Posterior vena cava (tissue), 2 donors: Measurements from ENCODE around the gene NUDT19. TPM values are rescaled to one million over a fixed set of nuclear protein-coding genes. Genes with fewer than 3 reads are reported as not detected.
"Not testable (repeated sequence)": the region's sequence is repeated elsewhere in the genome, so short reads cannot be mapped to it uniquely, and the experiment has no call there.

Experiments used
- DNase-seq: peaks from one replicate; pipeline ENCODE4 v3.0.0-alpha.2; 2020; ENCODE audit warnings: low spot score
- intact Hi-C, 2 donors: fragments of 100-400 bp; cut with DNase I; formaldehyde crosslinking; loops; one replicate each; pipeline versions ENCODE4 v1.14.1 to v1.14.2; 2022 to 2023
- total RNA-seq, 2 donors: library from RNA; stranded (reverse); fragmentation: NEBNext Ultra II Directional; extraction: Animal tissue kit (Norgen Biotek cat#: 25700); gene quantifications; one replicate each; pipeline ENCODE4 v1.2.1, GENCODE V29; 2021
- donor health status: DM: yes; HTN: yes; CAD: no.
- donor health status: DM: yes; HTN: yes; CAD: no.

NUDT19 gene
- total RNA-seq, 2 donors from 2014 or later: 7.1 to 8.1 TPM

- intact Hi-C loops: not testable (repeated sequence)
Measured at GRCh38 chr19:32696771-32697170, 5.2 kb downstream of the NUDT19 start.

GRCh38 chr19:32700129-32700528 is 8.5 kb downstream of the NUDT19 start:
- DNase-seq, intact Hi-C loops: not testable (repeated sequence)

More at GRCh38 chr19:32696771-32697170, 5.2 kb downstream of the NUDT19 start:
- not testable (repeated sequence) for DNase-seq

GRCh38 chr19:32702010-32702409 is 10.4 kb downstream of the NUDT19 start:
- intact Hi-C loops: no loop called here
- DNase-seq: no peak

- intact Hi-C loops, DNase-seq: not testable (repeated sequence)
Measured at GRCh38 chr19:32704006-32704405, 12.4 kb downstream of the NUDT19 start.

GRCh38 chr19:32708457-32708856 is 16.8 kb downstream of the NUDT19 start:
- intact Hi-C loops: no loop called here
- DNase-seq: no peak

- no peak for DNase-seq
- intact Hi-C loops: no loop called here
Measured at GRCh38 chr19:32709032-32709431, 17.4 kb downstream of the NUDT19 start.

GRCh38 chr19:32711747-32712146 is 20.1 kb downstream of the NUDT19 start:
- no peak for DNase-seq
- intact Hi-C loops: no loop called here

GRCh38 chr19:32716203-32716602 is 24.6 kb downstream of the NUDT19 start:
- intact Hi-C loops, DNase-seq: not testable (repeated sequence)

GRCh38 chr19:32717496-32717895 is 25.9 kb downstream of the NUDT19 start:
- intact Hi-C loops: no loop called here
- no peak for DNase-seq

GRCh38 chr19:32718286-32718685 is 26.7 kb downstream of the NUDT19 start:
- no peak for DNase-seq
- intact Hi-C loops: no loop called here

- no peak for DNase-seq
- intact Hi-C loops: no loop called here
Measured at GRCh38 chr19:32719611-32720059, 28.0 kb downstream of the NUDT19 start, which contains the start of gene TDRD12. TDRD12 (plus strand) TSS chr19:32719767; CDS start chr19:32720073, 306 bp downstream.

GRCh38 chr19:32720216-32720935 is 28.8 kb downstream of the NUDT19 start:
- DNase-seq: no peak
- intact Hi-C loops: no loop called here

- intact Hi-C loops: no loop called here
- DNase-seq: no peak
Measured at GRCh38 chr19:32720936-32721250, 29.3 kb downstream of the NUDT19 start.

GRCh38 chr19:32735936-32736335 is 44.3 kb downstream of the NUDT19 start:
- no peak for DNase-seq
- intact Hi-C loops: no loop called here

- intact Hi-C loops: no loop called here
- DNase-seq: no peak
Measured at GRCh38 chr19:32743021-32743420, 51.4 kb downstream of the NUDT19 start.

GRCh38 chr19:32743447-32743846 is 51.8 kb downstream of the NUDT19 start:
- intact Hi-C loops: no loop called here
- DNase-seq: no peak

GRCh38 chr19:32744555-32745325 is 53.1 kb downstream of the NUDT19 start:
- intact Hi-C loops: no loop called here
- no peak for DNase-seq

- DNase-seq: not testable (repeated sequence)
Measured at GRCh38 chr19:32745594-32746251, 54.1 kb downstream of the NUDT19 start.

GRCh38 chr19:32746631-32747196 is 55.1 kb downstream of the NUDT19 start:
- intact Hi-C loops, DNase-seq: not testable (repeated sequence)

More at GRCh38 chr19:32745594-32746251, 54.1 kb downstream of the NUDT19 start:
- intact Hi-C loops: not testable (repeated sequence)

GRCh38 chr19:32748497-32748896 is 56.9 kb downstream of the NUDT19 start:
- intact Hi-C loops: no loop called here
- DNase-seq: no peak
